Measurements from ENCODE around the gene ILF3. TPM values are rescaled to one million over a fixed set of nuclear protein-coding genes. Genes with fewer than 3 reads are reported as not detected.

ILF3 gene
- total RNA-seq, 2 donors from 2014 or later: 143 to 271 TPM

- no peak for DNase-seq
- no peak overlapping the region for H3K4me3 ChIP-seq
- peak overlapping the region in 1 of 2 donors; percentile 26 for H3K9ac ChIP-seq (ENCODE audit: low read depth in 2 of 2, low read length in 2 of 2)
- H3K27me3 ChIP-seq: no peaks in the 10 kb centered on the region
- H3K4me1 ChIP-seq: peaks cover 23% of the 10 kb centered on the region
- H3K9me3 ChIP-seq: no peaks in the 10 kb centered on the region
- intact Hi-C loops (cut with DNase I): no loop called here
- no peak overlapping the region for H3K27ac ChIP-seq
- no peak for TF ChIP-seq CTCF (IDR thresholded peaks at IDR 0.05)
- H3K36me3 ChIP-seq: no peaks in the 10 kb centered on the region
Measured at GRCh38 chr19:10729411-10729810, 75.3 kb downstream of the ILF3 start.

GRCh38 chr19:10730932-10731331 is 76.8 kb downstream of the ILF3 start:
- no peaks in the 10 kb centered on the region for H3K36me3 ChIP-seq

DNA sequence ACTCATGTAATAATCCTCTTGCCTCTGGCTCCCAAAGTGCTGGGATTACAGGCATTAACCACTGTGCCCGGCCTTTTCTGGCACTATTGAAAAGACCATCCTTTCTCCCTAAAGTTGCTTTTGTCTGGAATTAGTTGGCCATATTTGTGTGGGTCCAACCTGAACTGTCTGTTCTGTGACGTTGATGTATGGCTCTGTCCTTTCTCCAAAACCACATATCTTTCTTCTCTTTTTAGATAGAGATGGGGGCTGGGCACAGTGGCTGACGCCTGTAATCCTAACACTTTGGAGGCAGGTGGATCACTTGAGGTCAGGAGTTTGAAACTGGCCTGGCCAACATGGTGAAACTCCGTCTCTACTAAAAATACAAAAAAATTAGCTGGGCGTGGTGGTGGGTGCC is 81.6 kb downstream of the ILF3 start:
- no peaks in the 10 kb centered on the region for H3K27me3 ChIP-seq
- intact Hi-C loops (cut with DNase I): no loop called here
- peak overlapping the region; percentile 95 for H3K27ac ChIP-seq
- DNase-seq: no peak
- no peak overlapping the region for H3K4me3 ChIP-seq
- H3K9me3 ChIP-seq: no peaks in the 10 kb centered on the region
- no peak overlapping the region for H3K9ac ChIP-seq (ENCODE audit: low read depth in 2 of 2, low read length in 2 of 2)
- no peak for TF ChIP-seq CTCF (IDR thresholded peaks at IDR 0.05)
- peaks cover 32% of the 10 kb centered on the region for H3K4me1 ChIP-seq
- no peaks in the 10 kb centered on the region for H3K36me3 ChIP-seq

More at GRCh38 chr19:10730932-10731331, 76.8 kb downstream of the ILF3 start:
- TF ChIP-seq CTCF (IDR thresholded peaks at IDR 0.05): no peak
- Histone ChIP-seq H3K27ac (peak overlapping the region; percentile 53), H3K4me3 (no peak overlapping the region), H3K27me3 (no peaks in the 10 kb centered on the region), H3K4me1 (peaks cover 26% of the 10 kb centered on the region), H3K9ac (ENCODE audit: low read depth in 2 of 2, low read length in 2 of 2) (peak overlapping the region; percentile 16 to 39), H3K9me3 (no peaks in the 10 kb centered on the region)
- no peak for DNase-seq
- intact Hi-C loops (cut with DNase I): no loop called here

DNA sequence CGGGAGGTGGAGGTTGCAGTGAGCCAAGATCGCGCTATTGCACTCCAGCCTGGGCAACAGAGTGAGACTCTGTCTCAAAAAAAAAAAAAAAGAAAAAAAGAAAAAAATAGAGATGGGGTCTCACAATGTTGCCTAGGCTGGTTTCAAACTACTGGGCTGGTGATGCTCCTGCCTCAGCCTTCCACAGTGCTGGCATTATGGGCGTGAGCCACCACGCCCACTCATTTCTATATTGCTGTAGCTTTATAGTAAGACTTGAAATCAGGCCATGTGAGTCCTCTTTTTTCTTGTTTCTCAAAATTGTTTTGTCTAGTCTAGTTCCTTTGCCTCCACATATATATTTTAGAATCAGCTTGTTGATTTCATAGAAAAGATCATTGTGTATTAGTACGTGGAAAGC is 82.0 kb downstream of the ILF3 start:
- no peaks in the 10 kb centered on the region for H3K9me3 ChIP-seq
- peaks cover 28% of the 10 kb centered on the region for H3K4me1 ChIP-seq
- H3K4me3 ChIP-seq: no peak overlapping the region
- no peaks in the 10 kb centered on the region for H3K27me3 ChIP-seq
- intact Hi-C loops (cut with DNase I): no loop called here
- H3K36me3 ChIP-seq: no peaks in the 10 kb centered on the region
- no peak for DNase-seq
- H3K27ac ChIP-seq: peak overlapping the region; percentile 95
- H3K9ac ChIP-seq (ENCODE audit: low read depth in 2 of 2, low read length in 2 of 2): peak overlapping the region in 1 of 2 donors; percentile 74
- no peak for TF ChIP-seq CTCF (IDR thresholded peaks at IDR 0.05)

- Histone ChIP-seq H3K9ac (ENCODE audit: low read depth in 2 of 2, low read length in 2 of 2) (peak overlapping the region in 1 of 2 donors; percentile 74), H3K27ac (peak overlapping the region; percentile 95), H3K4me1 (peaks cover 24% of the 10 kb centered on the region), H3K27me3 (no peaks in the 10 kb centered on the region), H3K9me3 (no peaks in the 10 kb centered on the region), H3K36me3 (no peaks in the 10 kb centered on the region), H3K4me3 (no peak overlapping the region)
- TF ChIP-seq CTCF (IDR thresholded peaks at IDR 0.05): no peak
- intact Hi-C loops (cut with DNase I): no loop called here
- DNase-seq: no peak
Measured at GRCh38 chr19:10736916-10737551, 82.9 kb downstream of the ILF3 start.
